Loucy (cell line): Measurements from ENCODE around the gene DHRS3.

Experiments used
- H2AFZ ChIP-seq: fragments of 200-600 bp; sonication (generic); 2 replicates; pipeline ENCODE4 v1.6.0; 2016; ENCODE audit warnings: antibody characterized with exemption, mild to moderate bottlenecking, low read length, moderate library complexity
- H3F3A ChIP-seq: fragments of 200-600 bp; 2 replicates; pipeline ENCODE4 v1.6.0; 2016; ENCODE audit warnings: antibody characterized with exemption, low read depth, mild to moderate bottlenecking
- H3K27me3 ChIP-seq: fragments of 200-600 bp; sonication (generic); 2 replicates; pipeline ENCODE4 v1.6.1; 2014; ENCODE audit warnings: low read length, mild to moderate bottlenecking; ENCODE audit not compliant: insufficient read depth, poor library complexity, severe bottlenecking
- H3K36me3 ChIP-seq: fragments of 200-600 bp; sonication (generic); 2 replicates; pipeline ENCODE4 v1.6.1; 2016; ENCODE audit warnings: low read length; ENCODE audit not compliant: insufficient read depth
- H3K4me1 ChIP-seq: fragments of 200-600 bp; sonication (generic); 2 replicates; pipeline ENCODE4 v1.5.1; 2014; ENCODE audit warnings: low read length, mild to moderate bottlenecking; ENCODE audit not compliant: insufficient read depth, poor library complexity, severe bottlenecking
- H3K4me2 ChIP-seq: fragments of 200-600 bp; sonication (generic); 2 replicates; pipeline ENCODE4 v1.6.0; 2014; ENCODE audit warnings: antibody characterized with exemption, low read length, low read depth, mild to moderate bottlenecking; ENCODE audit not compliant: poor library complexity, severe bottlenecking
- H3K4me3 ChIP-seq: fragments of 200-600 bp; sonication (generic); 2 replicates; pipeline ENCODE4 v1.5.1; 2014; ENCODE audit warnings: low read length, mild to moderate bottlenecking, mixed read lengths; ENCODE audit not compliant: poor library complexity, severe bottlenecking
- H3K79me2 ChIP-seq: fragments of 200-600 bp; sonication (generic); 2 replicates; pipeline ENCODE4 v1.6.1; 2014; ENCODE audit warnings: low read length; ENCODE audit not compliant: insufficient read depth
- H3K9ac ChIP-seq: fragments of 200-600 bp; sonication (generic); 2 replicates; pipeline ENCODE4 v1.6.0; 2014; ENCODE audit warnings: mild to moderate bottlenecking, low read depth, low read length, moderate library complexity; ENCODE audit not compliant: poor library complexity, severe bottlenecking
- H3K9me2 ChIP-seq: fragments of 200-600 bp; sonication (generic); replicated peaks from 2 replicates; pipeline ENCODE4 v1.6.1; 2016; ENCODE audit warnings: low read depth, low read length, mixed read lengths
- H3K9me3 ChIP-seq: fragments of 200-600 bp; sonication (generic); 2 replicates; pipeline ENCODE4 v1.6.1; 2014; ENCODE audit warnings: mild to moderate bottlenecking, antibody characterized with exemption, low read length, low read depth; ENCODE audit not compliant: insufficient read depth
- H4K20me1 ChIP-seq: fragments of 200-600 bp; sonication (generic); 2 replicates; pipeline ENCODE4 v1.6.0; 2014; ENCODE audit warnings: antibody characterized with exemption, low read length, mild to moderate bottlenecking; ENCODE audit not compliant: insufficient read depth, poor library complexity, severe bottlenecking
- EZH2phosphoT487 ChIP-seq: fragments of 200-600 bp; IDR thresholded peaks from 2 replicates; pipeline ENCODE4 v1.6.1; 2018; ENCODE audit warnings: antibody characterized with exemption, mild to moderate bottlenecking, moderate library complexity, borderline replicate concordance
- TF ChIP-seq, protein P1 (sequence below): fragments of 200-600 bp; sonication (generic); conservative IDR thresholded peaks from 2 replicates; pipeline ENCODE4 v1.5.1; 2014; ENCODE audit warnings: mild to moderate bottlenecking, antibody characterized with exemption, low read length

The DHRS3 gene

DNA sequence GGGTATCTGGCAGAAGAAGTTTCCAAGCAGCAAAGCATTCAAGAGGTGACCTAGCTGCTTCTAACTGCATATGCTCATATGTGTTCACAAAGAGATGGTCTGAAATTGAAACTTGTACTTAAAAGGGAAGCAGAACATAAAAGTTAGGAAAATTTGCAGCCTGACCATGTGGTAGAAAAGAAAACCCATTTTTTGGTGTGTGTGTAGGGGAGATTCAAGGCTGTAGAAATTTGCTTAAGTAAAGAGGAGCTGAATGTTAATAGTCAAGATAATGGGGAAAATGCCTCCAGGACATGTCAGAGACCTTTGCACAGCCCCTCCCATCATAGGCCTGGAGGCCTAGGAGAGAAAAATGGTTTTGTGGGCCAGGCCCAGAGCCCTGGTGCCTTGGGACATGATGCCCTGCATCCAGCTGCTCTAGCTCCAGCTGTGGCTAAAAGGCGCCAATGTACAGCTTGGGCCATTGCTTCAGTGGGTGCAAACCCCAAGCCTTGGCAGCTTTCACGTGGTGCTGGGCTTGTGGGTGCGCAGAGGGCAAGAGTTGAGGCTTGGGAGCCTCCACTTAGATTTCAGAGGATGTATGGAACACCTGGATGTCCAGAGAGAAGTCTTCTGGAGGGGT, 54.9 kb downstream of the DHRS3 start:
- no peak overlapping the region for H2AFZ ChIP-seq
- H3K79me2 ChIP-seq, result no peaks in the 10 kb centered on the region
- TF ChIP-seq EZH2phosphoT487, result no peak
- TF ChIP-seq, protein P1, sequence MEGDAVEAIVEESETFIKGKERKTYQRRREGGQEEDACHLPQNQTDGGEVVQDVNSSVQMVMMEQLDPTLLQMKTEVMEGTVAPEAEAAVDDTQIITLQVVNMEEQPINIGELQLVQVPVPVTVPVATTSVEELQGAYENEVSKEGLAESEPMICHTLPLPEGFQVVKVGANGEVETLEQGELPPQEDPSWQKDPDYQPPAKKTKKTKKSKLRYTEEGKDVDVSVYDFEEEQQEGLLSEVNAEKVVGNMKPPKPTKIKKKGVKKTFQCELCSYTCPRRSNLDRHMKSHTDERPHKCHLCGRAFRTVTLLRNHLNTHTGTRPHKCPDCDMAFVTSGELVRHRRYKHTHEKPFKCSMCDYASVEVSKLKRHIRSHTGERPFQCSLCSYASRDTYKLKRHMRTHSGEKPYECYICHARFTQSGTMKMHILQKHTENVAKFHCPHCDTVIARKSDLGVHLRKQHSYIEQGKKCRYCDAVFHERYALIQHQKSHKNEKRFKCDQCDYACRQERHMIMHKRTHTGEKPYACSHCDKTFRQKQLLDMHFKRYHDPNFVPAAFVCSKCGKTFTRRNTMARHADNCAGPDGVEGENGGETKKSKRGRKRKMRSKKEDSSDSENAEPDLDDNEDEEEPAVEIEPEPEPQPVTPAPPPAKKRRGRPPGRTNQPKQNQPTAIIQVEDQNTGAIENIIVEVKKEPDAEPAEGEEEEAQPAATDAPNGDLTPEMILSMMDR, result no peak
- no peak overlapping the region for H3K4me2 ChIP-seq
- H3F3A ChIP-seq, result no peaks in the 10 kb centered on the region
- peaks cover 11% of the 10 kb centered on the region; the same call in 1 of the 2 replicates for H3K36me3 ChIP-seq
- no peaks in the 10 kb centered on the region for H4K20me1 ChIP-seq
- H3K27me3 ChIP-seq, result no peaks in the 10 kb centered on the region
- no peaks in the 10 kb centered on the region for H3K4me1 ChIP-seq
- H3K9me3 ChIP-seq, result peaks cover 17% of the 10 kb centered on the region; the same call in 1 of the 2 replicates
- no peak overlapping the region for H3K4me3 ChIP-seq
- H3K9me2 ChIP-seq, result no peaks in the 10 kb centered on the region
- no peak overlapping the region for H3K9ac ChIP-seq

DNA sequence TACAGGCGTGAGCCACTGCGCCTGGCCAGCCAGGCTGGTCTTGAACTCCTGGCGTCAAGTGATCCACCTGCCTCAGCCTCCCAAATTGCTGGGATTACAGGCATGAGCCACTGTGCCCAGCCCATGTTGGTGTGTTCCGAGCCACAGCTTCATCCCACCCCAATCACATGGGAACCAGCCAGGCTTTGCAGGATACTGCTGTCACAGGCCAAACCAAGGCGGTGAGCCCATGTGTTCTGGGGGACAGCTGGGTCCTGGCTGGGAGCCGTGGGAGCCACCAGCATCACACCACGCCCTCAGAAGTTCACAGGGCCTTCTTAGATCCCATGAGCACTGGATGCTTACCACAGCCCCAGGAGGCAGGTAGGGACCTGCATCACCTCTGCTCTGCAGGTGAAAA, 56.9 kb downstream of the DHRS3 start:
- Histone ChIP-seq H3K9me3 (peaks cover 17% of the 10 kb centered on the region; the same call in 1 of the 2 replicates), H4K20me1 (no peaks in the 10 kb centered on the region), H3K79me2 (no peaks in the 10 kb centered on the region), H3F3A (no peaks in the 10 kb centered on the region), H3K4me1 (no peaks in the 10 kb centered on the region), H3K9me2 (no peaks in the 10 kb centered on the region), H3K9ac (no peak overlapping the region), H3K4me2 (no peak overlapping the region), H3K27me3 (no peaks in the 10 kb centered on the region), H3K36me3 (no peaks in the 10 kb centered on the region; the same call in 1 of the 2 replicates), H2AFZ (no peak overlapping the region), H3K4me3 (no peak overlapping the region)
- TF ChIP-seq, protein P1, result no peak
- no peak for TF ChIP-seq EZH2phosphoT487

DNA sequence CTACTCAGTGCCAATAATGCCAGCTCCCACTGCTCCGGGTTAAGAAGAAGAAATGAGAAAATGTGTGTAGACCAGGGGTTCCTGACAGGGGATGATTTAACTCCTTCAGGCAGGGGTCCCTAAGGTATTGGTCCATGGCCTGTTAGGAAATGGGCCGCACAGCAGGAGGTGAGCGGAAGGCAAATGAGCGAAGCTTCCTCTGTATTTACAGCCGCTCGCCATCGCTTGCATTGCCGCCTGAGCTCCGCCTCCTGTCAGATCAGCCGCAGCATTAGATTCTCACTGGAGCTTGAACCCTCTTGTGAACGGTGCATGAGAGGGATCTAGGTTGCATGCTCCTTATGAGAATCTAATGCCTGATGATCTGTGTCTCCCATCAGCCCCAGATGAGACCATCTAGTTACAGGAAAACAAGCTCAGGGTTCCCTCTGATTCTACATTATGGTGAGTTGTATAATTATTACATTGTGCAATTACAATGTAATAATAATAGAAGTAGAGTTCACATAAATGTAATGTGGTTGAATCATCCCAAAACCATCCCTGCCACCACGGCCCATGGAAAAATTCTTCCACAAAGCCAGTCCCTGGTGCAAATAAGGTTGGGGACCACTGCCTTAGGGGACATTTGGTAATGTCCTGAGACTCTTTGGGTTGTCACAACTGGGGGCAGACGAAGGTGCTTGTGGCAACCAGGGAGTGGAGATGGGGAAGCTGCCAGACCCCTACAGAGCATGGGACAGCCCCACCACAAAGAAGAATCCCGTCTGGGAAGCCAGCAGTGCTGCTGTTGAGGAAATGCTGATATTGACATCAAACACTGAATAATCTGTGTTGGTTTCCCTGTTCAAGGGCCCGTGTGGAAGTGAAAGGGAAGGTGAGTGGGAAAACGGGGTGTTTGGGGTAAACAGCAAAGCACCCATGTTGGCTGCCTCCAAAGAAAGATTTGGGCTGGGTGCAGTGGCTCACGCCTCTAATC, 60.8 kb downstream of the DHRS3 start:
- no peaks in the 10 kb centered on the region for H3K4me1 ChIP-seq
- H3F3A ChIP-seq, result no peaks in the 10 kb centered on the region
- H3K79me2 ChIP-seq, result no peaks in the 10 kb centered on the region
- H4K20me1 ChIP-seq, result no peaks in the 10 kb centered on the region
- no peak overlapping the region for H3K4me2 ChIP-seq
- H3K9ac ChIP-seq, result no peak overlapping the region
- H3K27me3 ChIP-seq, result no peaks in the 10 kb centered on the region
- TF ChIP-seq, protein P1, result no peak
- TF ChIP-seq EZH2phosphoT487, result no peak
- H3K36me3 ChIP-seq, result no peaks in the 10 kb centered on the region
- no peak overlapping the region for H3K4me3 ChIP-seq
- H3K9me2 ChIP-seq, result no peaks in the 10 kb centered on the region
- H2AFZ ChIP-seq, result no peak overlapping the region
- H3K9me3 ChIP-seq, result no peaks in the 10 kb centered on the region
